ENCODE results near the gene PLPPR2.
"Not testable (repeated sequence)": the region's sequence is repeated elsewhere in the genome, so short reads cannot be mapped to it uniquely, and the experiment has no call there.

The PLPPR2 gene

DNA sequence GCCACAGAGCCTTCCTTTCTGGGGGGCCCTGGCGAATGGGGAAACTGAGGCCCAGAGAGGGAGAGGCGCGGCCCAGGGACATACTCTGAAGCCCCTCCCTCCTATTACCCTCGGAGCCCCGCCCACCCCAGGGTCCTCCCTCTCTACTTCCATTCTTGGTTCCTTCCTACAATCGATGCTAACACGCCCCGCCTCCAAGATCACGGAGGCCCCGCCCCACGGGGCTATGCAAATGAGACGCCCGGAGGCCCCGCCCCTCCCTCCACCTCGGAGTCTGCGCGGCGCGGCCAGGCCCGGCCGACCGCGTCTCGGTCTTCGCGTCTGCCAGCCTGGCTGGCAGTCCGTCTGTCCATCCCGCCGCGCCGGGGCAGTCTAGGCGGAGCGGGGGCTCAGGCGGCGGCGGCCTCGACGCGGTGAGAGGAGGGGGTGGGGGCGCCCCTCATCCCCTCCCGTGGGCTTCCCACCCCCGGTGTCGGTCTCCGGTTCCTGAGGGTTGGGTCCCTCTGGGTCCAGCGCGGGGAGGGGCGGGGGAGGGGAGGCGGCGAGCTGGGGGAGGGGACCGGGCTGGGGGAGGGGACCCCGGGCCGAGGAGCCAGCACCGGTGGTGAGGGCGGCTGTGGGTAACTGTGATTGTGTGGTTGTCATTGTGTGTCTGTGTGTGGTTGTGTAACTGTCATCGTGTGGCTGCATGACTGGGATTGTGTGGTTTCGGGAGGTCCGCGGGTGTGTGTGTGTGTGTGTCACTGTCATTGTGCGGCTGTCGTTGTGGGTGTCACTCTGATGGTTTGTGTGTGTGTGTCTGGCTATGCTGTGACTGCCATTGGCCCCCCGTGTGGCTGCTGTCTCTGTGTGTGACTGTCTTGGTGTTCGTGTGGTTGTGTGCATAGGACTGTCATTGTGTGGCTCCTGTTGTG is at the start of gene PLPPR2:
Gene PLPPR2, plus strand, starts transcription at position 273 of the 914 bp plus-strand sequence. CDS start 2,242 bp downstream, outside the sequence.
- DNase-seq = peak; percentile 60 to 84 (median 78)

DNA sequence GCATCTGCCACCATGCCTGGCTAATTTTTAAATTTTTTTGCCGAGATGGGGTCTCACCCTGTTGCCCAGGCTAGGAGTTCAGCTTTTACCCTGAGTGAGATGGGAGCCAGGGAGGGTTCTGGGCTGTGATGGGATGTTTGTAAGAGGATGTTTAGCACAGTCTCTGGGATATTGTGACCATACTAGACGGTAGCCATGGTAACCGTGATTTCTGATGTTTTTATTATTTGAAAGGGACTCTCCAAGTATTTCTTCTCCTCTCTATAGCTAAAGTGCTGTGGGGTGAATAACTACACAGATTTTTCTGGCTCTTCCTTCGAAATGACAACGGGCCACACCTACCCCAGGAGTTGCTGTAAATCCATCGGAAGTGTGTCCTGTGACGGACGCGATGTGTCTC is 48.9 kb upstream of the PLPPR2 start:
- no peak for DNase-seq

DNA sequence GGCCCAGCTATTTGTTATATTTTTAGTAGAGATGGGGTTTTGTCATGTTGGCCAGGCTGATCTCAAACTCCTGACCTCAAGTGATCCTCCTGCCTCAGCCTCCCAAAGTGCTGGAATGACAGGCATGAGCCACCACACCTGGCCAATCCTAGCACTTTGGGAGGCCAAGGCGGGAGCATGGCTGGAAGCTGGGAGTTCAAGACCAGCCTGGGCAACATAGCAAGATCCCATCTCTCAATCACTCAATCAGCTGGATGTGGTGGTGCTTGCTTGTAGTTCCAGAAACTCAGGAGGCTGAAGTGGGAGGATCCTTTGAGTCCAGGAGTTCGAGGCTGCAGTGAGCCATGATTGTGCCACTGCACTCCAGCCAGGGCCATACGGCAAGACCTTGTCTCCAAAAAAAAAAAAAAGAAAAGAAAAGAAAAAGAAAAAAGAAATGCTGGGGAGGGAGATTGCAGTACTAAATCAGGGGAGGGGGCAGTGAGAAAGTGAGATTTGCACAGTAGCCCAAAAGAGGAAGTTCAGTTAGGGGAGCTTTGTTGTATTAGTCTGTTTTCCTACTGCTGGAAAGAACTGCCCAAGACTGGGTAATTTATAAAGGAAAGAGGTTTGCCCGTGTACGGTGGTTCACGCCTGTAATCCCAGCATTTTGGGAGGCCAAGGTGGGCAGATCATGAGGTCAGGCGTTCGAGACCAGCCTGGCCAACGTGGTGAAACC is 34.8 kb upstream of the PLPPR2 start:
- DNase-seq = not testable (repeated sequence)

DNA sequence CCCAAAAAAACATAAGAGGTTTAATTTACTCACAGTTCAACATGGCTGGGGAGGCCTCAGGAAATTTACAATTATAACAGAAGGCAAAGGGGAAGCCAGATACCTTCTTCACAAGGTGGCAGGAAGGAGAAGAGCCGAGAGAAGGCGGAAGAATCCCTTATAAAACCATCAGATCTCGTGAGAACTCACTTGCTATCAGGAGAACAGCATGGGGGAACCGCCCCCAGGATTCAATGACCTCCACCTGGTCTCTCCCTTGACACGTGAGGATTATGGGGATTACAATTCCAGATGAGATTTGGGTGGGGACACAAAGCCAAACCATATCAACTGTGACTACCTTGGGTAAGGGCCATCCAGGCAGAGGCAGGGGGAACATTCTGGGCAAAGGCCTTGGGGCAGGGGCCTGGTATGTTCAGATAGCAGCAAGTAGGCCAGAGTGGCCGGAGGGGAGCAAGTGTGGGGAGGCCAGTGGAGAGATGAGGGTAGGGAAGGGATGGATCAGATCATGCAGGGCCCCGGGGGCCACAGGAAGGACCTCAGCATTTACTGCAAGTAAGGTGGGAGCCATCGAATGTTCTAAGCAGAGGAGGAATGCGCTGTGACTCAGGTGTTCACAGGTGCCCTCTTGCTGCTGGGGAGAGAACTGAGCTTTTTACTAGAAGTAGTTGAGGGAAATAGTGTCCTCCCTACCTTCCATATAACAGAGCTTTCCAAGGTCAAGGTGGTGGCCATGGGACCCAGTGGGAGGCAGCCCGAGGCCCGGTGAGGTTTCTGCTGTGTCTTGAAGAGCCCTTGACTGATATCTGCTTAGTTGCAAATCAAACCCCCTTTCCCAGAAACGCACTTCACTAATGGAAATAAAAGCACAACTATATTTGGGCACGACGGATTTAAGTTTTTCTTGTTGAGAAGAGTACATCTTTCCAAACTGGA is 33.8 kb upstream of the PLPPR2 start:
- no peak for DNase-seq

- DNase-seq = no peak
Measured at GRCh38 chr19:11322269-11323024, 32.8 kb upstream of the PLPPR2 start.

GRCh38 chr19:11323601-11324078 is 31.6 kb upstream of the PLPPR2 start:
- no peak for DNase-seq

DNA sequence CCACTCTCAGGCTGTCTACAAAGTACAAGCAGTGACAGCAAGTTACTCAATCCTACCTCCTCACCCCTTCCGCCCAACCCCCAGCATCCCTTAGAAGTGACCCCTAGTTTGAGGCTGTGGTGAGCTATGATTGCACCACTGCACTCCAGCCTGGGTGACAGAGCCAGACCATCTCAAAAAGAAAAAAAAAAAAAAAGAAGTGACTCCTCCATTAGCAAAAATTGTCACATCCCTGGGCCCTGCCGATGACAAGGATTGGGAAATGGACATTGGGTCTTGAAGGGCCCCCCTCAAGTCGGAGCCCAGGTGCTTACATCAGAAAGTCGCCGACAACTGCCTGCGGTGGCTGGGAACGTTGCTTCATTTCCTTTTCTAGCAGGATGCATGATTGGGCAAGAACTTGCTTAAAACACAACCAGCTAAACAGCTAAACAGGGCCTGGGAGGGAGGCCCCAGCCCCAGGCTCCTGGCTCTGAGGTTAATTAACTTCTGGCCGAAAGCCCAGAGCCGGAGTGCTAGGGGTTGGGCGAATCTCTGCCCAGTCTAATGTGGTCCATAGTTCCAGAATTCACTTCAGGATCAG is 31.1 kb upstream of the PLPPR2 start:
- DNase-seq = peak in 2 of 6 experiments; percentile 20 to 25

DNA sequence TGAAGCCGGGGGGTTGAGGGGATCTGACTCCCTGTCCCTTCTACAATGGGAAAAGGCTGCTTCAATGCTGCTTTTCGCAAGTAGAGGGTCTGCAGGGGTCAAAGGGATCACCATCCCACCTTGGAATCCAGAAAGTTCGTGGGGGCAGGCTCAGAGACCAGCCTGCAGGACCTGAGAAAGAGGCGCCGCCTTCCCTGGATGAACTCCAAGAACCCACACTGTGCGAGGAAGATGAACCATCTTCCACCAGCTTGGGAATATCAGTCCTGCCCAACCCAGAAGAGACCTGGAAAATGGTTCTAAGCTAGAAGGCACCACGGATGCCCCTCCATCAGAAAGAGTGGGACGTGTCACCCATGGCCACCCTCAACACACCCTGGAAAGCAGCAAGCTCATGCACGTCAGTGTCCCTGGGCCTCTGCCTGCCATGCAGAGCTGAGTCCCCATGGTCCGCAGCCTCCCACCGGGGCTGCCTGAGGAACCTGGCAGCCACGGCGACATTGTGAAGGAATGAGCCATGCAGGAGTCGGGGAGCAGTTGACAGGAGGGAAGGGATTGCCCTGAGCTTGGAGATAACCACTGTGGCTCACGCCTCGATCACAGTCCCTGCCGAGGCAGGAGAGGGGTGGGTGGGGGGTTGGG is 30.4 kb upstream of the PLPPR2 start:
- DNase-seq = no peak

GRCh38 chr19:11325544-11325943 is 29.7 kb upstream of the PLPPR2 start:
- DNase-seq = no peak

- no peak for DNase-seq
Measured at GRCh38 chr19:11330127-11330526, 25.1 kb upstream of the PLPPR2 start.

GRCh38 chr19:11331502-11331901 is 23.7 kb upstream of the PLPPR2 start:
- no peak for DNase-seq

- no peak for DNase-seq
Measured at GRCh38 chr19:11332822-11333221, 22.4 kb upstream of the PLPPR2 start.

DNA sequence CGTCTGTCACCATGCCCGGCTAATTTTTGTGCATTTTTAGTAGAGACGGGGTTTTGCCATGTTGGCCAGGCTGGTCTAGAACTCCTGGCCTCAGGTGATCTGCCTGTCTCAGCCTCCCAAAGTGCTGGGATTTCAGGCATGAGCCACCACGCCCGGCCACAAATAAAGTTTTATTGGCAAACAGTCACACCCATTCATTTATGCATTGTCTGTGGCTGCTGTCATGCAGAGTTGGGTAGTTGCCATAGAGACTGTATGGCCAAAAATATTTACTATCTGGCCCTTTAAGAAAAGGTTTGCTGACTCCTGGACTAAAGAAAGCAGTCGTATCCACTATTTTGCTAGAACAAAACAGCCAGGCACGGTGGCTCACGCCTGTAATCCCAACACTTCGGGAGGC is 21.4 kb upstream of the PLPPR2 start:
- DNase-seq = not testable (repeated sequence)

GRCh38 chr19:11335449-11336146 is 19.6 kb upstream of the PLPPR2 start:
- DNase-seq = no peak

GRCh38 chr19:11337080-11337479 is 18.2 kb upstream of the PLPPR2 start:
- DNase-seq = no peak

DNA sequence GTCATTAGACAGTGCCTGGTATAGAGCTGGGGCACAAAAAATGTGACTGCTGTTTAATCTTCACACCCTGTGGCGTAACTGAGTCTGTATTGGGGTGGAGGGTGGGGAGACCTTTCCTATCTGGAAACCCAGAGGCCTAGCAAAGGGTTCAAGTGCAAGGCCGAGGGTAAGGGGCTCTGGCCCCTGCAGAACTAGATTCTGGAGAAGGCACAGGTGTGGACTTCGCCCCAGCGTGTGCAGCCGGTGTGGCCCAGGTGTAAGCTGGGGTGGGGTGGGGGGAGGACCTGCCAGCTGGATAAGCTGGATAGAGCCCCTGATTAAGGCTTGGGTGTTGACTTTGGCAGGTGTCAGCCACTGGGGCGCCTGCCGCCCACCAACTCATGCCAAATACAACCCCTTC is 17.1 kb upstream of the PLPPR2 start:
- no peak for DNase-seq

- DNase-seq = no peak
Measured at GRCh38 chr19:11338569-11339253, 16.5 kb upstream of the PLPPR2 start.

GRCh38 chr19:11339254-11340098 is 15.8 kb upstream of the PLPPR2 start, which contains the start of gene RAB3D:
TSS of gene RAB3D (minus strand) at chr19:11339657. CDS start at chr19:11337399, 2,258 bp downstream.
- peak; percentile 31 to 72 (median 54) for DNase-seq

GRCh38 chr19:11340099-11340467 is 15.1 kb upstream of the PLPPR2 start:
- DNase-seq = not testable (repeated sequence)
